ENCODE measurements around the gene PLA2G12A.

The PLA2G12A gene

GRCh38 chr4:109699553-109700225 lies 30.2 kb downstream of the PLA2G12A start:
- no peak for TF ChIP-seq FOXP2 (optimal IDR thresholded peaks at IDR 0.05; ENCODE audit: borderline replicate concordance, extremely low read depth, extremely low read length, insufficient read depth)
- no peak for TF ChIP-seq POLR2AphosphoS5 (IDR thresholded peaks at IDR 0.05; ENCODE audit: low read depth, low read length)
- TF ChIP-seq, protein P1, sequence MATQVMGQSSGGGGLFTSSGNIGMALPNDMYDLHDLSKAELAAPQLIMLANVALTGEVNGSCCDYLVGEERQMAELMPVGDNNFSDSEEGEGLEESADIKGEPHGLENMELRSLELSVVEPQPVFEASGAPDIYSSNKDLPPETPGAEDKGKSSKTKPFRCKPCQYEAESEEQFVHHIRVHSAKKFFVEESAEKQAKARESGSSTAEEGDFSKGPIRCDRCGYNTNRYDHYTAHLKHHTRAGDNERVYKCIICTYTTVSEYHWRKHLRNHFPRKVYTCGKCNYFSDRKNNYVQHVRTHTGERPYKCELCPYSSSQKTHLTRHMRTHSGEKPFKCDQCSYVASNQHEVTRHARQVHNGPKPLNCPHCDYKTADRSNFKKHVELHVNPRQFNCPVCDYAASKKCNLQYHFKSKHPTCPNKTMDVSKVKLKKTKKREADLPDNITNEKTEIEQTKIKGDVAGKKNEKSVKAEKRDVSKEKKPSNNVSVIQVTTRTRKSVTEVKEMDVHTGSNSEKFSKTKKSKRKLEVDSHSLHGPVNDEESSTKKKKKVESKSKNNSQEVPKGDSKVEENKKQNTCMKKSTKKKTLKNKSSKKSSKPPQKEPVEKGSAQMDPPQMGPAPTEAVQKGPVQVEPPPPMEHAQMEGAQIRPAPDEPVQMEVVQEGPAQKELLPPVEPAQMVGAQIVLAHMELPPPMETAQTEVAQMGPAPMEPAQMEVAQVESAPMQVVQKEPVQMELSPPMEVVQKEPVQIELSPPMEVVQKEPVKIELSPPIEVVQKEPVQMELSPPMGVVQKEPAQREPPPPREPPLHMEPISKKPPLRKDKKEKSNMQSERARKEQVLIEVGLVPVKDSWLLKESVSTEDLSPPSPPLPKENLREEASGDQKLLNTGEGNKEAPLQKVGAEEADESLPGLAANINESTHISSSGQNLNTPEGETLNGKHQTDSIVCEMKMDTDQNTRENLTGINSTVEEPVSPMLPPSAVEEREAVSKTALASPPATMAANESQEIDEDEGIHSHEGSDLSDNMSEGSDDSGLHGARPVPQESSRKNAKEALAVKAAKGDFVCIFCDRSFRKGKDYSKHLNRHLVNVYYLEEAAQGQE (IDR thresholded peaks at IDR 0.05; ENCODE audit: insufficient read depth in 1 of 2, low read depth in 2 of 2, low read length in 2 of 2) = no peak
- TF ChIP-seq TAF1 (IDR thresholded peaks at IDR 0.05; ENCODE audit: borderline replicate concordance, insufficient read depth, low read length) = no peak
- TF ChIP-seq SIN3A (IDR thresholded peaks at IDR 0.05; ENCODE audit: borderline replicate concordance, insufficient read depth, low read length) = no peak

- TF ChIP-seq FOXP2 (optimal IDR thresholded peaks at IDR 0.05; ENCODE audit: borderline replicate concordance, extremely low read depth, extremely low read length, insufficient read depth) = no peak
- TF ChIP-seq POLR2AphosphoS5 (IDR thresholded peaks at IDR 0.05; ENCODE audit: low read depth, low read length) = no peak
Observed at GRCh38 chr4:109698656-109699055, 31.2 kb downstream of the PLA2G12A start.

- TF ChIP-seq SIN3A (IDR thresholded peaks at IDR 0.05; ENCODE audit: borderline replicate concordance, insufficient read depth, low read length) (no peak), TAF1 (IDR thresholded peaks at IDR 0.05; ENCODE audit: borderline replicate concordance, insufficient read depth, low read length) (no peak), POLR2AphosphoS5 (IDR thresholded peaks at IDR 0.05; ENCODE audit: low read depth, low read length) (no peak), FOXP2 (optimal IDR thresholded peaks at IDR 0.05; ENCODE audit: borderline replicate concordance, extremely low read depth, extremely low read length, insufficient read depth) (no peak)
- TF ChIP-seq, protein P1 (IDR thresholded peaks at IDR 0.05; ENCODE audit: insufficient read depth in 1 of 2, low read depth in 2 of 2, low read length in 2 of 2) = no peak
Observed at GRCh38 chr4:109691411-109691920, 38.4 kb downstream of the PLA2G12A start.

GRCh38 chr4:109690690-109691410 lies 39.0 kb downstream of the PLA2G12A start:
- TF ChIP-seq FOXP2 (optimal IDR thresholded peaks at IDR 0.05; ENCODE audit: borderline replicate concordance, extremely low read depth, extremely low read length, insufficient read depth) (no peak), TAF1 (IDR thresholded peaks at IDR 0.05; ENCODE audit: borderline replicate concordance, insufficient read depth, low read length) (no peak), POLR2AphosphoS5 (IDR thresholded peaks at IDR 0.05; ENCODE audit: low read depth, low read length) (no peak), SIN3A (IDR thresholded peaks at IDR 0.05; ENCODE audit: borderline replicate concordance, insufficient read depth, low read length) (no peak)
- TF ChIP-seq, protein P1 (IDR thresholded peaks at IDR 0.05; ENCODE audit: insufficient read depth in 1 of 2, low read depth in 2 of 2, low read length in 2 of 2) = no peak

GRCh38 chr4:109684727-109685126 lies 45.1 kb downstream of the PLA2G12A start:
- TF ChIP-seq TAF1 (IDR thresholded peaks at IDR 0.05; ENCODE audit: borderline replicate concordance, insufficient read depth, low read length) (no peak), FOXP2 (optimal IDR thresholded peaks at IDR 0.05; ENCODE audit: borderline replicate concordance, extremely low read depth, extremely low read length, insufficient read depth) (no peak), SIN3A (IDR thresholded peaks at IDR 0.05; ENCODE audit: borderline replicate concordance, insufficient read depth, low read length) (no peak), POLR2AphosphoS5 (IDR thresholded peaks at IDR 0.05; ENCODE audit: low read depth, low read length) (no peak)
- TF ChIP-seq, protein P1 (IDR thresholded peaks at IDR 0.05; ENCODE audit: insufficient read depth in 1 of 2, low read depth in 2 of 2, low read length in 2 of 2) = no peak

Data from PFSK-1 (cell line).